ENCODE measurements around the gene DNAH2. TPM values are rescaled to one million over a fixed set of nuclear protein-coding genes. Genes with fewer than 3 reads are reported as not detected.

Gene DNAH2
- total RNA-seq, 1 donor from 2014 or later: 0.72 TPM

GRCh38 chr17:7875804-7876370 lies 158.3 kb downstream of the DNAH2 start:
- H3K36me3 Mint-ChIP-seq (ENCODE audit: low read depth, unreplicated experiment): peaks cover 14% of the 10 kb centered on the region
- peaks cover 3% of the 10 kb centered on the region for H3K27me3 Mint-ChIP-seq (ENCODE audit: unreplicated experiment)
- TF ChIP-seq, protein P1, sequence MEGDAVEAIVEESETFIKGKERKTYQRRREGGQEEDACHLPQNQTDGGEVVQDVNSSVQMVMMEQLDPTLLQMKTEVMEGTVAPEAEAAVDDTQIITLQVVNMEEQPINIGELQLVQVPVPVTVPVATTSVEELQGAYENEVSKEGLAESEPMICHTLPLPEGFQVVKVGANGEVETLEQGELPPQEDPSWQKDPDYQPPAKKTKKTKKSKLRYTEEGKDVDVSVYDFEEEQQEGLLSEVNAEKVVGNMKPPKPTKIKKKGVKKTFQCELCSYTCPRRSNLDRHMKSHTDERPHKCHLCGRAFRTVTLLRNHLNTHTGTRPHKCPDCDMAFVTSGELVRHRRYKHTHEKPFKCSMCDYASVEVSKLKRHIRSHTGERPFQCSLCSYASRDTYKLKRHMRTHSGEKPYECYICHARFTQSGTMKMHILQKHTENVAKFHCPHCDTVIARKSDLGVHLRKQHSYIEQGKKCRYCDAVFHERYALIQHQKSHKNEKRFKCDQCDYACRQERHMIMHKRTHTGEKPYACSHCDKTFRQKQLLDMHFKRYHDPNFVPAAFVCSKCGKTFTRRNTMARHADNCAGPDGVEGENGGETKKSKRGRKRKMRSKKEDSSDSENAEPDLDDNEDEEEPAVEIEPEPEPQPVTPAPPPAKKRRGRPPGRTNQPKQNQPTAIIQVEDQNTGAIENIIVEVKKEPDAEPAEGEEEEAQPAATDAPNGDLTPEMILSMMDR (IDR thresholded peaks at IDR 0.05; ENCODE audit: unreplicated experiment): no peak
- H3K9me3 Mint-ChIP-seq (ENCODE audit: unreplicated experiment): no peaks in the 10 kb centered on the region
- no peak overlapping the region for H3K4me3 Mint-ChIP-seq (ENCODE audit: unreplicated experiment)
- no peak overlapping the region for H3K27ac Mint-ChIP-seq (ENCODE audit: unreplicated experiment)
- H3K4me1 Mint-ChIP-seq (ENCODE audit: unreplicated experiment): no peaks in the 10 kb centered on the region
- no peak for DNase-seq (ENCODE audit: low spot score)

GRCh38 chr17:7878234-7878633 lies 160.7 kb downstream of the DNAH2 start:
- TF ChIP-seq, protein P1 (IDR thresholded peaks at IDR 0.05; ENCODE audit: unreplicated experiment): no peak

GRCh38 chr17:7880076-7880868 lies 162.7 kb downstream of the DNAH2 start:
- H3K27me3 Mint-ChIP-seq (ENCODE audit: unreplicated experiment): no peaks in the 10 kb centered on the region
- H3K4me1 Mint-ChIP-seq (ENCODE audit: unreplicated experiment): peaks cover 3% of the 10 kb centered on the region
- H3K36me3 Mint-ChIP-seq (ENCODE audit: low read depth, unreplicated experiment): no peaks in the 10 kb centered on the region
- no peak overlapping the region for H3K27ac Mint-ChIP-seq (ENCODE audit: unreplicated experiment)
- TF ChIP-seq, protein P1 (IDR thresholded peaks at IDR 0.05; ENCODE audit: unreplicated experiment): no peak
- no peak for DNase-seq (ENCODE audit: low spot score)
- H3K9me3 Mint-ChIP-seq (ENCODE audit: unreplicated experiment): no peaks in the 10 kb centered on the region
- no peak overlapping the region for H3K4me3 Mint-ChIP-seq (ENCODE audit: unreplicated experiment)

More at GRCh38 chr17:7878234-7878633, 160.7 kb downstream of the DNAH2 start:
- Mint-ChIP-seq H3K27ac (ENCODE audit: unreplicated experiment) (no peak overlapping the region), H3K4me1 (ENCODE audit: unreplicated experiment) (no peaks in the 10 kb centered on the region), H3K4me3 (ENCODE audit: unreplicated experiment) (no peak overlapping the region), H3K36me3 (ENCODE audit: low read depth, unreplicated experiment) (peaks cover 12% of the 10 kb centered on the region), H3K9me3 (ENCODE audit: unreplicated experiment) (no peaks in the 10 kb centered on the region), H3K27me3 (ENCODE audit: unreplicated experiment) (peaks cover 3% of the 10 kb centered on the region)
- no peak for DNase-seq (ENCODE audit: low spot score)

- TF ChIP-seq, protein P1 (IDR thresholded peaks at IDR 0.05; ENCODE audit: unreplicated experiment): no peak
- no peaks in the 10 kb centered on the region for H3K36me3 Mint-ChIP-seq (ENCODE audit: low read depth, unreplicated experiment)
- H3K27me3 Mint-ChIP-seq (ENCODE audit: unreplicated experiment): peaks cover 6% of the 10 kb centered on the region
- no peaks in the 10 kb centered on the region for H3K9me3 Mint-ChIP-seq (ENCODE audit: unreplicated experiment)
- no peak for DNase-seq (ENCODE audit: low spot score)
- no peak overlapping the region for H3K27ac Mint-ChIP-seq (ENCODE audit: unreplicated experiment)
- H3K4me3 Mint-ChIP-seq (ENCODE audit: unreplicated experiment): no peak overlapping the region
- peaks cover 8% of the 10 kb centered on the region for H3K4me1 Mint-ChIP-seq (ENCODE audit: unreplicated experiment)
Observed at GRCh38 chr17:7881276-7882054, 163.9 kb downstream of the DNAH2 start.

Data from endothelial cell (in vitro differentiated cells).